Thyroid gland (tissue), 4 donors: Measurements from ENCODE around the gene COL19A1. TPM values are rescaled to one million over a fixed set of nuclear protein-coding genes. Genes with fewer than 3 reads are reported as not detected.

Source experiments
- DNase-seq, 2 donors: peaks; one replicate each; pipeline ENCODE4 v3.0.0-alpha.2; 2019
- H3K27ac ChIP-seq, 3 donors: fragments of 200-600 bp; sonication (generic); 1 replicate in 2 of 3; 2 replicates in 1 of 3; pipeline ENCODE4 v1.5.1; 2016 to 2019; ENCODE audit warnings: mild to moderate bottlenecking in 1 of 3, moderate library complexity in 1 of 3
- H3K27me3 ChIP-seq: fragments of 200-600 bp; sonication (generic); one replicate; pipeline ENCODE4 v1.5.1; 2019
- H3K36me3 ChIP-seq, 2 donors: fragments of 200-600 bp; sonication (generic); one replicate each; pipeline ENCODE4 v1.5.1; 2016 to 2019
- H3K4me1 ChIP-seq, 2 donors: fragments of 200-600 bp; sonication (generic); one replicate each; pipeline ENCODE4 v1.5.1; 2017 to 2019
- H3K4me3 ChIP-seq, 3 donors: fragments of 200-600 bp; sonication (generic); replicated peaks in 1 of 3; 1 replicate in 2 of 3; 2 replicates in 1 of 3; pipeline ENCODE4 v1.5.1; 2016; ENCODE audit warnings: mild to moderate bottlenecking in 1 of 3
- H3K9me3 ChIP-seq: fragments of 200-600 bp; sonication (generic); one replicate; pipeline ENCODE4 v1.5.1; 2017
- CTCF ChIP-seq, 6 experiments: fragments of 200-600 bp in 3 of 6; fragments of 450-650 bp in 3 of 6; sonication (generic) in 3 of 6; IDR thresholded peaks; one replicate each; pipeline ENCODE4 v1.5.1; 2016 to 2019; ENCODE audit warnings: antibody characterized with exemption in 6 of 6, mild to moderate bottlenecking in 2 of 6, inconsistent platforms in 1 of 6, moderate library complexity in 1 of 6
- POLR2A ChIP-seq, 2 donors: fragments of 450-650 bp; IDR thresholded peaks; one replicate each; pipeline ENCODE4 v1.6.1; 2017; ENCODE audit warnings: antibody characterized with exemption in 2 of 2, mild to moderate bottlenecking in 2 of 2, moderate library complexity in 1 of 2
- WGBS, 2 donors: methylation state at CpG; one replicate each; pipeline ENCODE4 v1.1.5; 2017; 5-methylcytosine and 5-hydroxymethylcytosine counted together
- intact Hi-C: fragments of 100-400 bp; cut with DNase I; formaldehyde crosslinking; loops from one replicate; pipeline ENCODE4 v1.15.1; 2023
- total RNA-seq, 4 donors: library from RNA; depleted of rRNA; stranded (reverse); fragments of >200 nt; gene quantifications; one replicate each; pipeline ENCODE4 v1.2.3, GENCODE V29; 2016

COL19A1 gene
- total RNA-seq, 4 donors from 2014 or later: not detected

GRCh38 chr6:70188202-70188601, 321.8 kb downstream of the COL19A1 start:
- no peak for DNase-seq
- no peak overlapping the region for H3K4me3 ChIP-seq
- intact Hi-C loops: no loop called here
- H3K27me3 ChIP-seq: no peaks in the 10 kb centered on the region
- H3K4me1 ChIP-seq: no peaks in the 10 kb centered on the region
- no peak for TF ChIP-seq POLR2A (IDR thresholded peaks at IDR 0.05)
- TF ChIP-seq CTCF (IDR thresholded peaks at IDR 0.05): no peak
- H3K36me3 ChIP-seq: no peaks in the 10 kb centered on the region
- no peak overlapping the region for H3K27ac ChIP-seq
- WGBS, 2 donors: 77 to 86% methylated on average over 6 of the region's 6 CpGs
- H3K9me3 ChIP-seq: no peaks in the 10 kb centered on the region

GRCh38 chr6:70194421-70194820, 328.1 kb downstream of the COL19A1 start:
- H3K36me3 ChIP-seq: no peaks in the 10 kb centered on the region
- no peaks in the 10 kb centered on the region for H3K9me3 ChIP-seq
- no peak overlapping the region for H3K27ac ChIP-seq
- DNase-seq: no peak
- no peaks in the 10 kb centered on the region for H3K27me3 ChIP-seq
- TF ChIP-seq POLR2A (IDR thresholded peaks at IDR 0.05) (no peak), CTCF (IDR thresholded peaks at IDR 0.05) (no peak)
- no peaks in the 10 kb centered on the region for H3K4me1 ChIP-seq
- H3K4me3 ChIP-seq: no peak overlapping the region
- intact Hi-C loops: no loop called here

GRCh38 chr6:70196531-70196930, 330.2 kb downstream of the COL19A1 start:
- Histone ChIP-seq H3K27me3 (no peaks in the 10 kb centered on the region), H3K9me3 (no peaks in the 10 kb centered on the region), H3K27ac (no peak overlapping the region), H3K4me1 (no peaks in the 10 kb centered on the region), H3K36me3 (no peaks in the 10 kb centered on the region), H3K4me3 (no peak overlapping the region)
- intact Hi-C loops: no loop called here
- TF ChIP-seq CTCF (IDR thresholded peaks at IDR 0.05) (no peak), POLR2A (IDR thresholded peaks at IDR 0.05) (no peak)
- WGBS, 2 donors: 84 to 88% methylated on average over 2 of the region's 2 CpGs
- DNase-seq: no peak

GRCh38 chr6:70198785-70199184, 332.4 kb downstream of the COL19A1 start:
- intact Hi-C loops: no loop called here
- DNase-seq: no peak
- H3K27me3 ChIP-seq: no peaks in the 10 kb centered on the region
- no peak overlapping the region for H3K4me3 ChIP-seq
- H3K4me1 ChIP-seq: no peaks in the 10 kb centered on the region
- no peak for TF ChIP-seq POLR2A (IDR thresholded peaks at IDR 0.05)
- TF ChIP-seq CTCF (IDR thresholded peaks at IDR 0.05): no peak
- no peak overlapping the region for H3K27ac ChIP-seq
- 70 to 71% methylated on average over 2 of the region's 2 CpGs for WGBS, 2 donors
- H3K36me3 ChIP-seq: no peaks in the 10 kb centered on the region
- H3K9me3 ChIP-seq: no peaks in the 10 kb centered on the region

GRCh38 chr6:70208235-70208790, 342.0 kb downstream of the COL19A1 start:
- Histone ChIP-seq H3K27me3 (no peaks in the 10 kb centered on the region), H3K36me3 (no peaks in the 10 kb centered on the region), H3K9me3 (no peaks in the 10 kb centered on the region), H3K4me3 (no peak overlapping the region), H3K27ac (no peak overlapping the region), H3K4me1 (no peaks in the 10 kb centered on the region)
- 50 to 57% methylated on average over 1 of the region's 1 CpG for WGBS, 2 donors
- DNase-seq: no peak
- TF ChIP-seq POLR2A (IDR thresholded peaks at IDR 0.05) (no peak), CTCF (IDR thresholded peaks at IDR 0.05) (no peak)
- intact Hi-C loops: no loop called here
